Common myeloid progenitor, CD34-positive (primary cell): Measurements from ENCODE around the gene MYO10.
A peak's percentile ranks its signal among the peaks of the same experiment; 100 is the strongest.

ENCODE experiments used
- CTCF ChIA-PET: fragments of 350-600 bp; sonication (Branson Sonifier 250); formaldehyde crosslinking; loops from one replicate; lab custom pipeline; 2021; ENCODE audit warnings: antibody characterized with exemption; lab: Charles Lee
- POLR2A ChIA-PET: fragments of 350-600 bp; sonication (Branson Sonifier 250); formaldehyde crosslinking; loops from one replicate; lab custom pipeline; 2021; ENCODE audit warnings: antibody characterized with exemption; lab: Charles Lee
- DNase-seq, 3 donors: peaks; one replicate each; pipeline versions ENCODE4 v3.0.0 to v3.0.0-alpha.2; 2013
- H3K27ac ChIP-seq, 2 experiments: 1 replicate in 1 of 2; 2 replicates in 1 of 2; pipeline ENCODE4 v1.7.0; 2013; ENCODE audit warnings: inconsistent platforms in 2 of 2, low read length in 2 of 2, mild to moderate bottlenecking in 2 of 2, low read depth in 1 of 2, moderate library complexity in 1 of 2; ENCODE audit not compliant: severe bottlenecking in 2 of 2, insufficient read depth in 1 of 2, poor library complexity in 1 of 2
- H3K27me3 ChIP-seq, 5 experiments: replicated peaks in 2 of 5; 1 replicate in 3 of 5; 2 replicates in 2 of 5; pipeline versions ENCODE4 v1.6.1 to v1.7.0; 2013; ENCODE audit warnings: low read length in 4 of 5, mild to moderate bottlenecking in 2 of 5, moderate library complexity in 2 of 5, inconsistent platforms in 1 of 5; ENCODE audit not compliant: insufficient read depth in 5 of 5, control insufficient read depth in 4 of 5
- H3K36me3 ChIP-seq, 4 experiments: 1 replicate in 2 of 4; 2 replicates in 2 of 4; pipeline versions ENCODE4 v1.6.1 to v1.7.0; 2013; ENCODE audit warnings: low read length in 3 of 4, control low read depth in 1 of 4, mild to moderate bottlenecking in 1 of 4; ENCODE audit not compliant: control insufficient read depth in 4 of 4, insufficient read depth in 4 of 4
- H3K4me1 ChIP-seq, 4 experiments: 1 replicate in 3 of 4; 2 replicates in 1 of 4; pipeline versions ENCODE4 v1.6.1 to v1.7.1; 2013; ENCODE audit warnings: low read length in 3 of 4, mild to moderate bottlenecking in 3 of 4, control low read depth in 1 of 4, inconsistent platforms in 1 of 4, moderate library complexity in 1 of 4; ENCODE audit not compliant: control insufficient read depth in 4 of 4, insufficient read depth in 4 of 4; ENCODE audit errors: control extremely low read depth in 1 of 4
- H3K4me3 ChIP-seq, 7 experiments: 1 replicate in 4 of 7; 2 replicates in 3 of 7; pipeline versions ENCODE4 v1.5.1 to v1.7.0; 2013; ENCODE audit warnings: mild to moderate bottlenecking in 7 of 7, low read length in 6 of 7, moderate library complexity in 6 of 7, inconsistent platforms in 2 of 7, low read depth in 2 of 7, control low read depth in 1 of 7; ENCODE audit not compliant: insufficient read depth in 4 of 7, control insufficient read depth in 1 of 7; ENCODE audit errors: extremely low read depth in 1 of 7
- H3K9me3 ChIP-seq, 5 experiments: 1 replicate in 4 of 5; 2 replicates in 1 of 5; pipeline versions ENCODE4 v1.6.1 to v1.7.1; 2013; ENCODE audit warnings: low read length in 4 of 5, mild to moderate bottlenecking in 2 of 5, inconsistent platforms in 1 of 5, low read depth in 1 of 5, moderate library complexity in 1 of 5; ENCODE audit not compliant: control insufficient read depth in 4 of 5, insufficient read depth in 2 of 5; ENCODE audit errors: control extremely low read depth in 1 of 5
- WGBS: methylation state at CpG from one replicate; pipeline ENCODE4 v1.1.5; 2013; ENCODE audit not compliant: insufficient coverage; 5-methylcytosine and 5-hydroxymethylcytosine counted together

MYO10 gene

GRCh38 chr5:16666883-16667398 is 269.1 kb downstream of the MYO10 start:
- Histone ChIP-seq H3K4me1 (no peaks in the 10 kb centered on the region), H3K36me3 (no peaks in the 10 kb centered on the region), H3K27ac (no peak overlapping the region), H3K27me3 (no peaks in the 10 kb centered on the region), H3K9me3 (no peaks in the 10 kb centered on the region), H3K4me3 (no peak overlapping the region)
- ChIA-PET POLR2A (interaction anchor here (0.6 kb wide), 1 partner anchor 27 kb away, joined by 3 read pairs; no protein-coding TSS in a partner anchor), CTCF (interaction anchor here (0.6 to 6.1 kb wide), 19 partner anchors 9 to 1338 kb away, joined by 3 to 38 read pairs (median 3); no protein-coding TSS in a partner anchor)
- 65% methylated on average over 11 of the region's 11 CpGs for WGBS
- peak; percentile 4 to 38 (median 21) for DNase-seq

- WGBS, result 97% methylated on average over 16 of the region's 19 CpGs
- Histone ChIP-seq H3K9me3 (no peaks in the 10 kb centered on the region), H3K27me3 (no peaks in the 10 kb centered on the region), H3K27ac (no peak overlapping the region), H3K4me1 (no peaks in the 10 kb centered on the region), H3K36me3 (no peaks in the 10 kb centered on the region), H3K4me3 (no peak overlapping the region)
- POLR2A ChIA-PET, result interaction anchor here (0.6 kb wide), 1 partner anchor 26 kb away, joined by 3 read pairs; no protein-coding TSS in a partner anchor
- CTCF ChIA-PET, result interaction anchor here (0.6 to 6.1 kb wide), 20 partner anchors 9 to 1338 kb away, joined by 3 to 38 read pairs (median 3); no protein-coding TSS in a partner anchor
- no peak for DNase-seq
Measured at GRCh38 chr5:16666130-16666882, 269.8 kb downstream of the MYO10 start.

GRCh38 chr5:16665601-16666000 is 270.5 kb downstream of the MYO10 start:
- Histone ChIP-seq H3K9me3 (no peaks in the 10 kb centered on the region), H3K4me3 (no peak overlapping the region), H3K27ac (no peak overlapping the region), H3K27me3 (no peaks in the 10 kb centered on the region), H3K36me3 (no peaks in the 10 kb centered on the region), H3K4me1 (no peaks in the 10 kb centered on the region)
- DNase-seq, result no peak
- CTCF ChIA-PET, result interaction anchor here (1.1 to 6.1 kb wide), 7 partner anchors 8 to 181 kb away, joined by 3 to 38 read pairs (median 3); no protein-coding TSS in a partner anchor
- no CpG with 5 or more reads among the region's 3 CpGs for WGBS
- POLR2A ChIA-PET, result no interaction called here

- POLR2A ChIA-PET, result no interaction called here
- H3K36me3 ChIP-seq, result no peaks in the 10 kb centered on the region
- CTCF ChIA-PET, result interaction anchor here (4.6 kb wide), 1 partner anchor 174 kb away, joined by 38 read pairs; no protein-coding TSS in a partner anchor
Measured at GRCh38 chr5:16664368-16664767, 271.7 kb downstream of the MYO10 start.

GRCh38 chr5:16663840-16664239 is 272.2 kb downstream of the MYO10 start:
- DNase-seq, result no peak
- Histone ChIP-seq H3K36me3 (no peaks in the 10 kb centered on the region), H3K27ac (no peak overlapping the region), H3K4me1 (no peaks in the 10 kb centered on the region), H3K9me3 (peaks cover 0 to 3% (median 0%) of the 10 kb centered on the region in 5 experiments), H3K27me3 (no peaks in the 10 kb centered on the region), H3K4me3 (no peak overlapping the region)
- WGBS, result 91% methylated on average over 4 of the region's 4 CpGs
- CTCF ChIA-PET, result no interaction called here
- POLR2A ChIA-PET, result no interaction called here

More at GRCh38 chr5:16664368-16664767, 271.7 kb downstream of the MYO10 start:
- Histone ChIP-seq H3K27me3 (no peaks in the 10 kb centered on the region), H3K4me3 (no peak overlapping the region), H3K27ac (no peak overlapping the region), H3K4me1 (no peaks in the 10 kb centered on the region), H3K9me3 (no peaks in the 10 kb centered on the region)
- 91% methylated on average over 5 of the region's 5 CpGs for WGBS
- no peak for DNase-seq

- peaks cover 0 to 4% (median 0%) of the 10 kb centered on the region in 5 experiments for H3K9me3 ChIP-seq
- DNase-seq, result no peak
- CTCF ChIA-PET, result no interaction called here
- WGBS, result no CpG with 5 or more reads among the region's 2 CpGs
- H3K36me3 ChIP-seq, result no peaks in the 10 kb centered on the region
- POLR2A ChIA-PET, result no interaction called here
- H3K4me3 ChIP-seq, result no peak overlapping the region
- no peaks in the 10 kb centered on the region for H3K27me3 ChIP-seq
- no peaks in the 10 kb centered on the region for H3K4me1 ChIP-seq
- no peak overlapping the region for H3K27ac ChIP-seq
Measured at GRCh38 chr5:16661713-16662112, 274.4 kb downstream of the MYO10 start.

GRCh38 chr5:16660982-16661381 is 275.1 kb downstream of the MYO10 start:
- ChIA-PET POLR2A (no interaction called here), CTCF (no interaction called here)
- no peak for DNase-seq
- H3K27ac ChIP-seq, result no peak overlapping the region
- H3K36me3 ChIP-seq, result no peaks in the 10 kb centered on the region
- no peak overlapping the region for H3K4me3 ChIP-seq
- 100% methylated on average over 1 of the region's 5 CpGs for WGBS
- H3K4me1 ChIP-seq, result no peaks in the 10 kb centered on the region
- H3K27me3 ChIP-seq, result no peaks in the 10 kb centered on the region
- peaks cover 0 to 4% (median 0%) of the 10 kb centered on the region in 5 experiments for H3K9me3 ChIP-seq
